Keratinocyte (primary cell): Measurements from ENCODE around the gene VPS13C. TPM values are rescaled to one million over a fixed set of nuclear protein-coding genes. Genes with fewer than 3 reads are reported as not detected.

Source experiments
- DNase-seq: peaks from one replicate; pipeline ENCODE4 v3.0.0-alpha.2; 2011; ENCODE audit warnings: low read depth, missing footprints, low spot score
- FAIRE-seq: peaks from 2 replicates; lab custom pipeline; 2011; peaks lifted over from hg19 to GRCh38; lab: Jason Lieb, UNC
- H2AFZ ChIP-seq: 2 replicates; pipeline ENCODE4 v1.6.0; 2012; ENCODE audit warnings: low read length, control low read depth, inconsistent platforms; ENCODE audit not compliant: control insufficient read depth
- H3K27ac ChIP-seq: 2 replicates; pipeline ENCODE4 v1.5.1; 2011; ENCODE audit warnings: low read length; ENCODE audit not compliant: control insufficient read depth, insufficient read depth
- H3K27me3 ChIP-seq: 3 replicates; pipeline ENCODE4 v1.6.0; 2011; ENCODE audit warnings: low read length; ENCODE audit not compliant: control insufficient read depth, insufficient read depth; ENCODE audit errors: extremely low read depth
- H3K36me3 ChIP-seq, 2 experiments: 2 replicates in 1 of 2; 3 replicates in 1 of 2; pipeline ENCODE4 v1.5.1; 2011; ENCODE audit warnings: low read length in 2 of 2, mild to moderate bottlenecking in 1 of 2; ENCODE audit not compliant: control insufficient read depth in 2 of 2, insufficient read depth in 2 of 2; ENCODE audit errors: extremely low read depth in 1 of 2
- H3K4me1 ChIP-seq: 3 replicates; pipeline ENCODE4 v1.5.1; 2011; ENCODE audit warnings: low read length; ENCODE audit not compliant: control insufficient read depth, insufficient read depth; ENCODE audit errors: extremely low read depth
- H3K4me2 ChIP-seq: 3 replicates; pipeline ENCODE4 v1.6.0; 2011; ENCODE audit warnings: low read depth, low read length; ENCODE audit not compliant: control insufficient read depth, insufficient read depth; ENCODE audit errors: extremely low read depth
- H3K4me3 ChIP-seq, 3 experiments: fragments of 200-600 bp in 1 of 3; sonication (generic) in 1 of 3; 2 replicates in 2 of 3; 3 replicates in 1 of 3; pipeline ENCODE4 v1.5.1; 2011 to 2016; ENCODE audit warnings: low read length in 3 of 3, mild to moderate bottlenecking in 3 of 3, control low read depth in 2 of 3, inconsistent platforms in 1 of 3, low read depth in 1 of 3, mixed read lengths in 1 of 3, mixed run types in 1 of 3, moderate library complexity in 1 of 3; ENCODE audit not compliant: control insufficient read depth in 2 of 3, insufficient read depth in 2 of 3; ENCODE audit errors: extremely low read depth in 1 of 3
- H3K79me2 ChIP-seq: 2 replicates; pipeline ENCODE4 v1.6.0; 2012; ENCODE audit warnings: low read length; ENCODE audit not compliant: control insufficient read depth, insufficient read depth
- H3K9ac ChIP-seq: 3 replicates; pipeline ENCODE4 v1.6.0; 2011; ENCODE audit warnings: low read length; ENCODE audit not compliant: control insufficient read depth, insufficient read depth; ENCODE audit errors: extremely low read depth
- H3K9me1 ChIP-seq: 3 replicates; pipeline ENCODE4 v1.6.0; 2011; ENCODE audit warnings: low read length; ENCODE audit not compliant: control insufficient read depth, insufficient read depth; ENCODE audit errors: extremely low read depth
- H3K9me3 ChIP-seq: 2 replicates; pipeline ENCODE4 v1.5.1; 2012; ENCODE audit warnings: low read depth, low read length; ENCODE audit not compliant: control insufficient read depth
- H4K20me1 ChIP-seq: 3 replicates; pipeline ENCODE4 v1.6.0; 2011; ENCODE audit warnings: low read length; ENCODE audit not compliant: control insufficient read depth, insufficient read depth; ENCODE audit errors: extremely low read depth
- EZH2 ChIP-seq: IDR thresholded peaks from one replicate; pipeline ENCODE4 v1.6.1; 2012; ENCODE audit warnings: inconsistent platforms, mild to moderate bottlenecking, low read length, moderate library complexity
- dilution Hi-C: fragments of 300-500 bp; cut with MboI; formaldehyde crosslinking; loops from one replicate; pipeline ENCODE4 v1.7.0; 2020; ENCODE audit warnings: low sequenced_read_pairs; ENCODE audit not compliant: extremely low pct_ligation_motif_present
- polyA plus RNA-seq, 5 experiments: library from polyadenylated mRNA; depleted of rRNA in 3 of 5; stranded (reverse) in 3 of 5; stranded (forward) in 1 of 5; unstranded in 1 of 5; fragments of >200 nt; gene quantifications; 1 replicate in 1 of 5; 2 replicates in 3 of 5; 3 replicates in 1 of 5; pipeline versions ENCODE4 v1.2.1 to v1.2.3, GENCODE V29; 2011 to 2012; ENCODE audit warnings: missing spikeins in 2 of 5, low read depth in 1 of 5, low replicate concordance in 1 of 5
- TF ChIP-seq, protein P1 (sequence below), 3 experiments: IDR thresholded peaks in 1 of 3; conservative IDR thresholded peaks in 1 of 3; optimal IDR thresholded peaks in 1 of 3; 2 replicates in 2 of 3; 3 replicates in 1 of 3; pipeline versions ENCODE3 to v1.5.1; 2011; ENCODE audit warnings: low read length in 3 of 3, mild to moderate bottlenecking in 3 of 3, moderate library complexity in 2 of 3, control low read depth in 1 of 3, inconsistent platforms in 1 of 3; ENCODE audit not compliant: insufficient read depth in 2 of 3; ENCODE audit errors: extremely low read depth in 1 of 3

The VPS13C gene
- polyA plus RNA-seq, 1 donor (not counting 4 experiments of a cell fraction or from before 2014, with no cell fraction given) = 13.5 TPM

GRCh38 chr15:61811952-61812351 is 248.3 kb downstream of the VPS13C start:
- Histone ChIP-seq H3K36me3 (no peaks in the 10 kb centered on the region), H3K4me3 (no peak overlapping the region), H3K4me2 (no peak overlapping the region), H3K9ac (no peak overlapping the region), H4K20me1 (no peaks in the 10 kb centered on the region), H3K27me3 (peaks cover 4% of the 10 kb centered on the region), H3K27ac (no peak overlapping the region), H3K79me2 (no peaks in the 10 kb centered on the region), H3K9me3 (no peaks in the 10 kb centered on the region), H3K9me1 (no peaks in the 10 kb centered on the region), H2AFZ (no peak overlapping the region), H3K4me1 (no peaks in the 10 kb centered on the region)
- dilution Hi-C loops = no loop called here
- FAIRE-seq (no peak), DNase-seq (no peak)
- TF ChIP-seq, protein P1, sequence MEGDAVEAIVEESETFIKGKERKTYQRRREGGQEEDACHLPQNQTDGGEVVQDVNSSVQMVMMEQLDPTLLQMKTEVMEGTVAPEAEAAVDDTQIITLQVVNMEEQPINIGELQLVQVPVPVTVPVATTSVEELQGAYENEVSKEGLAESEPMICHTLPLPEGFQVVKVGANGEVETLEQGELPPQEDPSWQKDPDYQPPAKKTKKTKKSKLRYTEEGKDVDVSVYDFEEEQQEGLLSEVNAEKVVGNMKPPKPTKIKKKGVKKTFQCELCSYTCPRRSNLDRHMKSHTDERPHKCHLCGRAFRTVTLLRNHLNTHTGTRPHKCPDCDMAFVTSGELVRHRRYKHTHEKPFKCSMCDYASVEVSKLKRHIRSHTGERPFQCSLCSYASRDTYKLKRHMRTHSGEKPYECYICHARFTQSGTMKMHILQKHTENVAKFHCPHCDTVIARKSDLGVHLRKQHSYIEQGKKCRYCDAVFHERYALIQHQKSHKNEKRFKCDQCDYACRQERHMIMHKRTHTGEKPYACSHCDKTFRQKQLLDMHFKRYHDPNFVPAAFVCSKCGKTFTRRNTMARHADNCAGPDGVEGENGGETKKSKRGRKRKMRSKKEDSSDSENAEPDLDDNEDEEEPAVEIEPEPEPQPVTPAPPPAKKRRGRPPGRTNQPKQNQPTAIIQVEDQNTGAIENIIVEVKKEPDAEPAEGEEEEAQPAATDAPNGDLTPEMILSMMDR (optimal IDR thresholded peaks at IDR 0.05 in 1 of 3, IDR thresholded peaks at IDR 0.05 in 1 of 3, conservative IDR thresholded peaks at IDR 0.05 in 1 of 3; ENCODE audit: extremely low read depth in 1 of 3, insufficient read depth in 2 of 3, low read length in 3 of 3) = no peak
- no peak for TF ChIP-seq EZH2

GRCh38 chr15:61809216-61809615 is 251.0 kb downstream of the VPS13C start:
- peaks cover 4% of the 10 kb centered on the region for H3K27me3 ChIP-seq
- dilution Hi-C loops = no loop called here
- FAIRE-seq = no peak

More at GRCh38 chr15:61809216-61809615, 251.0 kb downstream of the VPS13C start:
- Histone ChIP-seq H2AFZ (no peak overlapping the region), H3K4me1 (no peaks in the 10 kb centered on the region), H3K27ac (no peak overlapping the region), H3K9me1 (no peaks in the 10 kb centered on the region), H3K36me3 (no peaks in the 10 kb centered on the region), H3K9ac (no peak overlapping the region), H4K20me1 (no peaks in the 10 kb centered on the region), H3K9me3 (no peaks in the 10 kb centered on the region), H3K4me2 (no peak overlapping the region), H3K4me3 (no peak overlapping the region), H3K79me2 (no peaks in the 10 kb centered on the region)
- TF ChIP-seq, protein P1 (optimal IDR thresholded peaks at IDR 0.05 in 1 of 3, IDR thresholded peaks at IDR 0.05 in 1 of 3, conservative IDR thresholded peaks at IDR 0.05 in 1 of 3; ENCODE audit: extremely low read depth in 1 of 3, insufficient read depth in 2 of 3, low read length in 3 of 3) = no peak
- no peak for TF ChIP-seq EZH2
- no peak for DNase-seq
